HCT116 (cell line): Measurements from ENCODE around the gene RFX1. TPM values are rescaled to one million over a fixed set of nuclear protein-coding genes. Genes with fewer than 3 reads are reported as not detected.

Source experiments
- ATAC-seq: fragments of 200-7000 bp; cut with Tn5 transposase; 2 replicates; pipeline ENCODE4 v1.9.1; 2020; ENCODE audit warnings: mild to moderate bottlenecking, moderate library complexity
- BruUV-seq: library from RNA; stranded (reverse); fragments of 400-500 nt; replicated peaks from 2 replicates; lab custom pipeline; 2021; lab: Mats Ljungman, UMichigan
- CTCF ChIA-PET: fragments of 300-600 bp; sonication (Branson Sonifier 250); formaldehyde crosslinking; loops from one replicate; lab custom pipeline; 2021; ENCODE audit warnings: antibody characterized with exemption; lab: Charles Lee
- POLR2A ChIA-PET: fragments of 300-600, 350-600 bp; sonication (Branson Sonifier 250); formaldehyde crosslinking; loops from one replicate; lab custom pipeline; 2021; ENCODE audit warnings: antibody characterized with exemption; lab: Charles Lee
- RAD21 ChIA-PET, 2 experiments: fragments of 300-600 bp; sonication (Branson Sonifier 250); formaldehyde crosslinking; loops; one replicate each; lab custom pipeline; 2023; ENCODE audit warnings: low total read pairs in 2 of 2; ENCODE audit not compliant: uncharacterized antibody in 2 of 2, unreplicated experiment in 2 of 2, low non-redundant PET in 1 of 2; lab: Charles Lee
- DNase-seq: peaks from one replicate; pipeline ENCODE4 v3.0.0-alpha.2; 2010; ENCODE audit warnings: low read depth, low spot score
- H2AFZ ChIP-seq: fragments of 200-600 bp; shearing (Covaris generic), sonication (generic); 2 replicates; pipeline ENCODE4 v1.6.1; 2017; ENCODE audit warnings: low read depth, mixed run types, mixed read lengths, antibody characterized with exemption, low read length; ENCODE audit not compliant: poor library complexity, severe bottlenecking
- H3K27ac ChIP-seq: 2 replicates; pipeline ENCODE4 v1.5.1; 2012; ENCODE audit warnings: low read depth, low read length
- H3K27me3 ChIP-seq: fragments of 200-600 bp; sonication (generic); 2 replicates; pipeline ENCODE4 v1.6.1; 2016; ENCODE audit warnings: mixed run types, low read length, mixed read lengths; ENCODE audit not compliant: insufficient read depth
- H3K36me3 ChIP-seq, 2 experiments: fragments of 200-500 bp in 1 of 2; fragments of 200-600 bp in 1 of 2; sonication (Bioruptor generic) in 1 of 2; sonication (generic) in 1 of 2; 2 replicates each; pipeline versions ENCODE4 v1.5.1 to v1.6.1; 2014 to 2016; ENCODE audit warnings: low read length in 2 of 2, inconsistent platforms in 1 of 2, mixed read lengths in 1 of 2, mixed run types in 1 of 2; ENCODE audit not compliant: insufficient read depth in 2 of 2, control insufficient read depth in 1 of 2
- H3K4me1 ChIP-seq, 2 experiments: fragments of 200-600 bp in 1 of 2; sonication (generic) in 1 of 2; 2 replicates each; pipeline versions ENCODE4 v1.5.1 to v1.6.1; 2012 to 2017; ENCODE audit warnings: low read length in 2 of 2, inconsistent platforms in 1 of 2, mild to moderate bottlenecking in 1 of 2, mixed read lengths in 1 of 2, mixed run types in 1 of 2, moderate library complexity in 1 of 2; ENCODE audit not compliant: insufficient read depth in 2 of 2, control insufficient read depth in 1 of 2
- H3K4me2 ChIP-seq: fragments of 200-600 bp; sonication (generic); 2 replicates; pipeline ENCODE4 v1.6.1; 2017; ENCODE audit warnings: mixed run types, low read length, mixed read lengths
- H3K4me3 ChIP-seq, 2 experiments: fragments of 200-600 bp in 1 of 2; sonication (generic) in 1 of 2; replicated peaks in 1 of 2; 2 replicates each; pipeline ENCODE4 v1.5.1; 2011 to 2016; ENCODE audit warnings: low read length in 2 of 2, control low read depth in 1 of 2, low read depth in 1 of 2, mild to moderate bottlenecking in 1 of 2, mixed read lengths in 1 of 2, mixed run types in 1 of 2
- H3K79me2 ChIP-seq: fragments of 200-600 bp; sonication (generic); 2 replicates; pipeline ENCODE4 v1.6.1; 2017; ENCODE audit warnings: mild to moderate bottlenecking, mixed run types, low read length, moderate library complexity, mixed read lengths; ENCODE audit not compliant: insufficient read depth
- H3K9ac ChIP-seq: fragments of 200-600 bp; sonication (generic); 2 replicates; pipeline ENCODE4 v1.6.1; 2016; ENCODE audit warnings: low read length, mixed read lengths
- H3K9me2 ChIP-seq: fragments of 200-600 bp; sonication (generic), shearing (Covaris generic); 2 replicates; pipeline ENCODE4 v1.6.1; 2017; ENCODE audit warnings: mixed run types, mild to moderate bottlenecking, moderate library complexity; ENCODE audit not compliant: insufficient read depth
- H3K9me3 ChIP-seq, 2 experiments: fragments of 200-500 bp in 1 of 2; fragments of 200-600 bp in 1 of 2; sonication (Bioruptor generic) in 1 of 2; sonication (generic) in 1 of 2; 2 replicates each; pipeline ENCODE4 v1.6.1; 2014 to 2017; ENCODE audit warnings: low read length in 2 of 2, mixed read lengths in 2 of 2, inconsistent platforms in 1 of 2, low read depth in 1 of 2, mild to moderate bottlenecking in 1 of 2, mixed run types in 1 of 2, moderate library complexity in 1 of 2; ENCODE audit not compliant: control insufficient read depth in 1 of 2, insufficient read depth in 1 of 2
- H4K20me1 ChIP-seq: fragments of 200-600 bp; sonication (generic), shearing (Covaris generic); 2 replicates; pipeline ENCODE4 v1.6.1; 2017; ENCODE audit warnings: mixed run types, mild to moderate bottlenecking, moderate library complexity; ENCODE audit not compliant: insufficient read depth
- CBX3 ChIP-seq: IDR thresholded peaks from 2 replicates; pipeline ENCODE4 v1.6.1; 2012; ENCODE audit warnings: low read depth
- CEBPB ChIP-seq: IDR thresholded peaks from 2 replicates; pipeline ENCODE4 v1.6.1; 2012; ENCODE audit warnings: low read depth
- EGR1 ChIP-seq: IDR thresholded peaks from 2 replicates; pipeline ENCODE4 v1.6.1; 2012; ENCODE audit warnings: low read depth
- ELF1 ChIP-seq: IDR thresholded peaks from 2 replicates; pipeline ENCODE4 v1.6.1; 2012; ENCODE audit warnings: low read depth, borderline replicate concordance
- EZH2 ChIP-seq: fragments of 200-600 bp; sonication (generic); IDR thresholded peaks from 2 replicates; pipeline ENCODE4 v1.6.1; 2017; ENCODE audit warnings: antibody characterized with exemption, mixed run types
- FOSL1 ChIP-seq: IDR thresholded peaks from 2 replicates; pipeline ENCODE4 v1.6.1; 2012; ENCODE audit warnings: low read depth
- POLR2AphosphoS5 ChIP-seq: IDR thresholded peaks from 2 replicates; pipeline ENCODE4 v1.6.1; 2011; ENCODE audit warnings: mild to moderate bottlenecking, low read depth, low read length, moderate library complexity
- RAD21 ChIP-seq: IDR thresholded peaks from 2 replicates; pipeline ENCODE4 v1.6.1; 2012; ENCODE audit warnings: low read depth, mild to moderate bottlenecking
- SP1 ChIP-seq: IDR thresholded peaks from 2 replicates; pipeline ENCODE4 v1.6.1; 2012; ENCODE audit warnings: low read depth
- YY1 ChIP-seq: IDR thresholded peaks from 2 replicates; pipeline ENCODE4 v1.6.1; 2011; ENCODE audit warnings: low read length, low read depth, moderate library complexity, mild to moderate bottlenecking; ENCODE audit not compliant: insufficient replicate concordance; ENCODE audit errors: extremely low read depth
- ZFX ChIP-seq: fragments of 450-650 bp; IDR thresholded peaks from 2 replicates; pipeline ENCODE4 v1.6.1; 2017
- ZNF274 ChIP-seq: fragments of 200-500 bp; sonication (Bioruptor generic); IDR thresholded peaks from 2 replicates; pipeline ENCODE4 v1.6.1; 2014; ENCODE audit warnings: mild to moderate bottlenecking, low read depth, low read length, inconsistent platforms
- intact Hi-C: fragments of 100-400 bp; cut with micrococcal nuclease; formaldehyde crosslinking; loops from 2 replicates; pipeline ENCODE4 v1.10.0; 2022
- total RNA-seq: library from RNA; stranded (reverse); gene quantifications from one replicate; pipeline ENCODE4 v1.2.1, GENCODE V29; 2021; ENCODE audit not compliant: unreplicated experiment
- TF ChIP-seq, protein P1 (sequence below): IDR thresholded peaks from 2 replicates; pipeline ENCODE4 v1.6.1; 2012; ENCODE audit warnings: low read depth
- TF ChIP-seq, protein P2 (sequence below): IDR thresholded peaks from 2 replicates; pipeline ENCODE4 v1.6.1; 2012
- TF ChIP-seq, protein P3 (sequence below), 3 experiments: fragments of 200-600 bp in 1 of 3; sonication (generic) in 1 of 3; IDR thresholded peaks in 2 of 3; conservative IDR thresholded peaks in 1 of 3; 2 replicates each; pipeline ENCODE4 v1.5.1; 2012 to 2017; ENCODE audit warnings: low read depth in 2 of 3, low read length in 2 of 3, antibody characterized with exemption in 1 of 3, borderline replicate concordance in 1 of 3, control low read depth in 1 of 3, mild to moderate bottlenecking in 1 of 3, mixed read lengths in 1 of 3, mixed run types in 1 of 3, moderate library complexity in 1 of 3; ENCODE audit not compliant: insufficient read depth in 1 of 3

Gene RFX1
- total RNA-seq, 1 experiment from 2014 or later: 16.3 TPM

DNA sequence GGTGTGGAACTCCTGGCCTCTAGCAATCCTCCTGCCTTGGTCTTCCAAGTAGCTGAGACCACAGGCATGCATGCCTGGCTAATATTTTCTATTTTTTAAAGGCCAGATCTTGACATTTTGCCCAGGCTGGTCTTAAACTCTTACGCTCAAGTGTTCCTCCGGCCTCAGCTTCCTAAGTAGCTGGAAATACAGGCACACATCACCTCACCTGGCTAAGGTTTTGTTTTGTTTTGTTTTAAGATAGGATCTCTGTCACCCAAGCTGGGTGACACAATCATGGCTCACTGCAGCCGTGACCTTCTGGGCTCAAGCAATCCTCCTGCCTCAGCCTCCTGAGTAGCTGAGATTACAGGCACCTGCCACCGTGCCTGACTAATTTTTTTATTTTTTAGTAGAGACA lies 16.3 kb upstream of the RFX1 start:
- Histone ChIP-seq H3K79me2 (no peaks in the 10 kb centered on the region), H3K4me1 (peaks cover 10 to 42% of the 10 kb centered on the region in 2 experiments; a peak in 3 of 4 replicates), H3K27ac (no peak overlapping the region), H3K4me2 (no peak overlapping the region), H3K9ac (no peak overlapping the region), H3K27me3 (no peaks in the 10 kb centered on the region), H2AFZ (peak overlapping the region; percentile 6), H3K9me2 (no peaks in the 10 kb centered on the region), H3K36me3 (no peaks in the 10 kb centered on the region; a peak in 1 of 4 replicates), H3K9me3 (no peaks in the 10 kb centered on the region), H4K20me1 (no peaks in the 10 kb centered on the region), H3K4me3 (no peak overlapping the region)
- TF ChIP-seq ZNF274 (no peak), FOSL1 (no peak), CBX3 (no peak), EZH2 (no peak), POLR2AphosphoS5 (no peak), CEBPB (no peak), ELF1 (no peak)
- BruUV-seq: no TSS peak
- DNase-seq (no peak), ATAC-seq (no peak)
- intact Hi-C loops: no loop called here
- POLR2A ChIA-PET: interaction anchor here (1.8 kb wide), 1 partner anchor 9 kb away, joined by 8 read pairs; the partner anchor contains the start of gene IL27RA
- RAD21 ChIA-PET: interaction anchor here in 1 of 2 experiments (0.6 kb wide), 1 partner anchor 387 kb away, joined by 3 read pairs; no protein-coding TSS in a partner anchor
- CTCF ChIA-PET: interaction anchor here (1.8 kb wide), 1 partner anchor 37 kb away, joined by 6 read pairs; no protein-coding TSS in a partner anchor

DNA sequence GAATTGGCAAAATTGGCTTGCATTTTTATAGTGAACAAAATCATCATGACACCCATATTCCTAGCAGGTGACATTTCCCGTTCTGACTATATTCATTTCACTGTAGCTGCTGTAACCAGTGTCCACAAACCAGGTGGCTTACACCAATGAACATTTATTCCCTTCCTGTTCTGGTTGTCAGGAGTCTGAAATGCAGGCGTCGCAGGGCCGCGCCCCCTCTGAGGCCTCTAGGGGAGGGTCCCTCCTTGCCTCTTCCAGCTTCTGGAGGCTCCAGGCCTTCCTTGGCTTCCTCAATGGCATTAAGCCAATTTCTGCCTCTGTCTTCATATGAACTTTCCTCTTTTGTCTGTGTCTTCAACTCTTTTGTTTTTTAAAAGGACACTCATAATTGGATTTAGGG lies 15.4 kb upstream of the RFX1 start:
- BruUV-seq: no TSS peak
- intact Hi-C loops: no loop called here
- H3K9ac ChIP-seq: no peak overlapping the region
- POLR2A ChIA-PET: interaction anchor here (0.6 to 1.8 kb wide), 3 partner anchors 10 to 416 kb away, joined by 3 to 8 read pairs (median 4); partner anchors contain the start of gene IL27RA
- no peaks in the 10 kb centered on the region; a peak in 1 of 4 replicates for H3K36me3 ChIP-seq
- H4K20me1 ChIP-seq: no peaks in the 10 kb centered on the region
- ATAC-seq (no peak; the same call in 1 of the 2 replicates), DNase-seq (no peak)
- H3K27ac ChIP-seq: no peak overlapping the region
- H3K27me3 ChIP-seq: no peaks in the 10 kb centered on the region
- peak overlapping the region; percentile 70 for H2AFZ ChIP-seq
- H3K4me2 ChIP-seq: no peak overlapping the region
- H3K9me3 ChIP-seq: no peaks in the 10 kb centered on the region
- no peaks in the 10 kb centered on the region for H3K79me2 ChIP-seq
- no peak overlapping the region for H3K4me3 ChIP-seq
- RAD21 ChIA-PET: no interaction called here
- CTCF ChIA-PET: interaction anchor here (1.8 kb wide), 1 partner anchor 38 kb away, joined by 6 read pairs; no protein-coding TSS in a partner anchor
- H3K4me1 ChIP-seq: peaks cover 10 to 42% of the 10 kb centered on the region in 2 experiments; a peak in 3 of 4 replicates
- H3K9me2 ChIP-seq: no peaks in the 10 kb centered on the region
- TF ChIP-seq CEBPB (no peak), YY1 (no peak), ZFX (no peak), EGR1 (no peak), POLR2AphosphoS5 (no peak), EZH2 (no peak), RAD21 (no peak), SP1 (no peak), ZNF274 (no peak)
- TF ChIP-seq, protein P1, sequence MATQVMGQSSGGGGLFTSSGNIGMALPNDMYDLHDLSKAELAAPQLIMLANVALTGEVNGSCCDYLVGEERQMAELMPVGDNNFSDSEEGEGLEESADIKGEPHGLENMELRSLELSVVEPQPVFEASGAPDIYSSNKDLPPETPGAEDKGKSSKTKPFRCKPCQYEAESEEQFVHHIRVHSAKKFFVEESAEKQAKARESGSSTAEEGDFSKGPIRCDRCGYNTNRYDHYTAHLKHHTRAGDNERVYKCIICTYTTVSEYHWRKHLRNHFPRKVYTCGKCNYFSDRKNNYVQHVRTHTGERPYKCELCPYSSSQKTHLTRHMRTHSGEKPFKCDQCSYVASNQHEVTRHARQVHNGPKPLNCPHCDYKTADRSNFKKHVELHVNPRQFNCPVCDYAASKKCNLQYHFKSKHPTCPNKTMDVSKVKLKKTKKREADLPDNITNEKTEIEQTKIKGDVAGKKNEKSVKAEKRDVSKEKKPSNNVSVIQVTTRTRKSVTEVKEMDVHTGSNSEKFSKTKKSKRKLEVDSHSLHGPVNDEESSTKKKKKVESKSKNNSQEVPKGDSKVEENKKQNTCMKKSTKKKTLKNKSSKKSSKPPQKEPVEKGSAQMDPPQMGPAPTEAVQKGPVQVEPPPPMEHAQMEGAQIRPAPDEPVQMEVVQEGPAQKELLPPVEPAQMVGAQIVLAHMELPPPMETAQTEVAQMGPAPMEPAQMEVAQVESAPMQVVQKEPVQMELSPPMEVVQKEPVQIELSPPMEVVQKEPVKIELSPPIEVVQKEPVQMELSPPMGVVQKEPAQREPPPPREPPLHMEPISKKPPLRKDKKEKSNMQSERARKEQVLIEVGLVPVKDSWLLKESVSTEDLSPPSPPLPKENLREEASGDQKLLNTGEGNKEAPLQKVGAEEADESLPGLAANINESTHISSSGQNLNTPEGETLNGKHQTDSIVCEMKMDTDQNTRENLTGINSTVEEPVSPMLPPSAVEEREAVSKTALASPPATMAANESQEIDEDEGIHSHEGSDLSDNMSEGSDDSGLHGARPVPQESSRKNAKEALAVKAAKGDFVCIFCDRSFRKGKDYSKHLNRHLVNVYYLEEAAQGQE: no peak
- TF ChIP-seq, protein P2, sequence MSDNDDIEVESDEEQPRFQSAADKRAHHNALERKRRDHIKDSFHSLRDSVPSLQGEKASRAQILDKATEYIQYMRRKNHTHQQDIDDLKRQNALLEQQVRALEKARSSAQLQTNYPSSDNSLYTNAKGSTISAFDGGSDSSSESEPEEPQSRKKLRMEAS: no peak
- TF ChIP-seq, protein P3, sequence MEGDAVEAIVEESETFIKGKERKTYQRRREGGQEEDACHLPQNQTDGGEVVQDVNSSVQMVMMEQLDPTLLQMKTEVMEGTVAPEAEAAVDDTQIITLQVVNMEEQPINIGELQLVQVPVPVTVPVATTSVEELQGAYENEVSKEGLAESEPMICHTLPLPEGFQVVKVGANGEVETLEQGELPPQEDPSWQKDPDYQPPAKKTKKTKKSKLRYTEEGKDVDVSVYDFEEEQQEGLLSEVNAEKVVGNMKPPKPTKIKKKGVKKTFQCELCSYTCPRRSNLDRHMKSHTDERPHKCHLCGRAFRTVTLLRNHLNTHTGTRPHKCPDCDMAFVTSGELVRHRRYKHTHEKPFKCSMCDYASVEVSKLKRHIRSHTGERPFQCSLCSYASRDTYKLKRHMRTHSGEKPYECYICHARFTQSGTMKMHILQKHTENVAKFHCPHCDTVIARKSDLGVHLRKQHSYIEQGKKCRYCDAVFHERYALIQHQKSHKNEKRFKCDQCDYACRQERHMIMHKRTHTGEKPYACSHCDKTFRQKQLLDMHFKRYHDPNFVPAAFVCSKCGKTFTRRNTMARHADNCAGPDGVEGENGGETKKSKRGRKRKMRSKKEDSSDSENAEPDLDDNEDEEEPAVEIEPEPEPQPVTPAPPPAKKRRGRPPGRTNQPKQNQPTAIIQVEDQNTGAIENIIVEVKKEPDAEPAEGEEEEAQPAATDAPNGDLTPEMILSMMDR (IDR thresholded peaks at IDR 0.05 in 2 of 3, conservative IDR thresholded peaks at IDR 0.05 in 1 of 3; ENCODE audit: borderline replicate concordance in 1 of 3, insufficient read depth in 1 of 3, low read depth in 2 of 3, low read length in 2 of 3): no peak
